Vagina (tissue), 2 donors: ENCODE results near the gene GDF7.

ENCODE experiments used
- CTCF ChIP-seq, 3 experiments: fragments of 450-650 bp in 2 of 3; fragments of 200-600 bp in 1 of 3; sonication (generic) in 1 of 3; IDR thresholded peaks; one replicate each; pipeline ENCODE4 v1.5.1; 2017 to 2019; ENCODE audit warnings: antibody characterized with exemption in 3 of 3, mild to moderate bottlenecking in 2 of 3, moderate library complexity in 2 of 3
- POLR2A ChIP-seq, 2 donors: fragments of 450-650 bp; IDR thresholded peaks; one replicate each; pipeline ENCODE4 v1.6.1; 2017; ENCODE audit warnings: antibody characterized with exemption in 2 of 2, mild to moderate bottlenecking in 2 of 2, moderate library complexity in 2 of 2
- POLR2AphosphoS5 ChIP-seq, 2 donors: sonication (generic); formaldehyde crosslinking; IDR thresholded peaks; one replicate each; pipeline ENCODE4 v1.9.0; 2017; ENCODE audit warnings: antibody characterized with exemption in 2 of 2, mild to moderate bottlenecking in 2 of 2, low read depth in 1 of 2; ENCODE audit not compliant: insufficient read depth in 1 of 2

- TF ChIP-seq CTCF (IDR thresholded peaks at IDR 0.05) (no peak), POLR2A (IDR thresholded peaks at IDR 0.05) (no peak), POLR2AphosphoS5 (IDR thresholded peaks at IDR 0.05; ENCODE audit: insufficient read depth in 1 of 2, low read depth in 1 of 2) (no peak)
Measured at GRCh38 chr2:20648831-20649230, 18.1 kb upstream of the GDF7 start.
